ENCODE results near the gene GLOD4. TPM values are rescaled to one million over a fixed set of nuclear protein-coding genes. Genes with fewer than 3 reads are reported as not detected.
"Not testable (repeated sequence)": the region's sequence is repeated elsewhere in the genome, so short reads cannot be mapped to it uniquely, and the experiment has no call there.

The GLOD4 gene
- total RNA-seq, 1 donor from 2014 or later, result 53.4 TPM

- no peak for DNase-seq (ENCODE audit: low spot score)
- Mint-ChIP-seq H3K27me3 (ENCODE audit: low read depth) (no peaks in the 10 kb centered on the region), H3K36me3 (ENCODE audit: low read depth) (peaks cover 8% of the 10 kb centered on the region), H3K4me1 (ENCODE audit: low read depth) (peaks cover 25% of the 10 kb centered on the region), H3K9me3 (ENCODE audit: low read depth) (no peaks in the 10 kb centered on the region), H3K27ac (ENCODE audit: unreplicated experiment) (peak overlapping the region; percentile 47), H3K4me3 (ENCODE audit: unreplicated experiment) (peak overlapping the region; percentile 94)
- TF ChIP-seq, protein P1, sequence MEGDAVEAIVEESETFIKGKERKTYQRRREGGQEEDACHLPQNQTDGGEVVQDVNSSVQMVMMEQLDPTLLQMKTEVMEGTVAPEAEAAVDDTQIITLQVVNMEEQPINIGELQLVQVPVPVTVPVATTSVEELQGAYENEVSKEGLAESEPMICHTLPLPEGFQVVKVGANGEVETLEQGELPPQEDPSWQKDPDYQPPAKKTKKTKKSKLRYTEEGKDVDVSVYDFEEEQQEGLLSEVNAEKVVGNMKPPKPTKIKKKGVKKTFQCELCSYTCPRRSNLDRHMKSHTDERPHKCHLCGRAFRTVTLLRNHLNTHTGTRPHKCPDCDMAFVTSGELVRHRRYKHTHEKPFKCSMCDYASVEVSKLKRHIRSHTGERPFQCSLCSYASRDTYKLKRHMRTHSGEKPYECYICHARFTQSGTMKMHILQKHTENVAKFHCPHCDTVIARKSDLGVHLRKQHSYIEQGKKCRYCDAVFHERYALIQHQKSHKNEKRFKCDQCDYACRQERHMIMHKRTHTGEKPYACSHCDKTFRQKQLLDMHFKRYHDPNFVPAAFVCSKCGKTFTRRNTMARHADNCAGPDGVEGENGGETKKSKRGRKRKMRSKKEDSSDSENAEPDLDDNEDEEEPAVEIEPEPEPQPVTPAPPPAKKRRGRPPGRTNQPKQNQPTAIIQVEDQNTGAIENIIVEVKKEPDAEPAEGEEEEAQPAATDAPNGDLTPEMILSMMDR (IDR thresholded peaks at IDR 0.05), result no peak
Measured at GRCh38 chr17:752620-753219, 29.4 kb downstream of the GLOD4 start.

DNA sequence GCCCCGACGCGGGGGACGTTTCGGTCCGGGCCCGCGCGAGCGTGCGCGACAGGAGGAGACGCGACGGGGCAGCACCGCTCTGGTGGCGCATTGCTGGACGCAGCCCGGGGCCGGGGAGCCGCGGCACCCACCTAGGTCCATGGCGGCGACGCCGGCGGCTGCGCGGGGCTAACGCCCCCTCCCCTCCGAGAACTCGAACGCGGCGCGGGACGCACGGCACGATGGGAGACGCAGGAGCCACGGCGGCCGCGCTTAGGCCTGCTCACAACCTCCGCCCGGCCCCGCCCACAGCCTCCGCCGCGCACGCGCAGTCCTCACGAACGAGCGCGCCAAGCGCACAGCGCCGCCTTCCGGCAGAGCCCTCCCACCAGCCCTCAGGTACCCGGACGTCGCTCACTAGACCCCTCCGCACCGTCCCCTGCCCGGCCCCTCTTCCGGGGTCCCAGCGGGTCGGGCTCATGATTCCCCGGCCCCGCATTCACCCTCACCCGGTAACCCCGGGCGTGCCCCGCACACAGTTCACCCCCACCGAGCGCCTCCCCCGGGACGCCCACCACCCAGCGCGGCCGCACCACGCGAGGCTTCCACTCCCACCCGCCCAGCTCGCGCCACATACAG lies 30.0 kb downstream of the GLOD4 start, which contains the start of gene GEMIN4:
Gene GEMIN4 (minus strand): TSS at position 263 of the 618 bp plus-strand sequence. CDS start 122 bp downstream, at position 141.
- no peaks in the 10 kb centered on the region for H3K9me3 Mint-ChIP-seq (ENCODE audit: low read depth)
- peaks cover 25% of the 10 kb centered on the region for H3K4me1 Mint-ChIP-seq (ENCODE audit: low read depth)
- TF ChIP-seq, protein P1 (IDR thresholded peaks at IDR 0.05), result peak; percentile 99
- DNase-seq (ENCODE audit: low spot score), result peak; percentile 96
- H3K27ac Mint-ChIP-seq (ENCODE audit: unreplicated experiment), result peak within 1 kb of the TSS; percentile 83
- H3K4me3 Mint-ChIP-seq (ENCODE audit: unreplicated experiment), result peak within 1 kb of the TSS; percentile 94
- H3K36me3 Mint-ChIP-seq (ENCODE audit: low read depth), result peaks cover 6% of the 10 kb centered on the region
- H3K27me3 Mint-ChIP-seq (ENCODE audit: low read depth), result no peaks in the 10 kb centered on the region

DNA sequence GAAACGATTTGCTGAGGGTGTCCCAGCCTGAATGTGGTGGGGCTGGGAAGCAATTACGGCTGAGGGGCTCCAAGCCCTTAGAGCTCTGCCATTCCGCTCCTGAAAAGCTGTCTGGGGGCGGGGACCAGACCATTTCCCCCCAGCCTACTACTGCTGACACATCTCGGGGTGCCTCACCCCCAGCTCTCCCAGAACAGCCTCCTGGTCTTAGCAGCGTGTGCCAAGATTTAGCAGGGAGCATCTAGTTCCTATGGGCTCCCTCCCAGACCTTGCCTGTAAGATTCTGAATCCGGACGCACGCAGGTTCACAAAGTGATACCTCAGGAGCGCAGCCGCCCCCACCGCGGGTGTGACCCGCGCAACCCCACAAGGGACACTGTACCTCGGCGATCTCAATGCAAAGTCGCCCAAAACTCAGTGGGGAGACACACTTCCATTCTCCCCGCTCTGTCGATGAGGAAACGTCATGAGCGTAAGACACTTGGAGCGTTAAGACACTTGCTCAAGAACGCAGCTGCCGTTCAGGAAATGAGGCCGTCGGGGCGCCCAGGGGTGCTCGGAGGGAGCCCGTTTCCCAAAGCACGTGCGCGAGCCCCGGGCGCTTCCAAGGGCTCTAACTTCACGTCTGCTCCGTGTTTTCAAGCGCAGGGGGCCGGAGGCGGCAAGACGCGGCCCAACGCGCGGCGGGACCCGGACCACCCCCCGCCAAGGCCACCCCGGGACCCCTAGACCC lies 30.6 kb downstream of the GLOD4 start:
- H3K27me3 Mint-ChIP-seq (ENCODE audit: low read depth), result no peaks in the 10 kb centered on the region
- H3K27ac Mint-ChIP-seq (ENCODE audit: unreplicated experiment), result peak overlapping the region; percentile 83
- H3K4me1 Mint-ChIP-seq (ENCODE audit: low read depth), result peaks cover 25% of the 10 kb centered on the region
- peak overlapping the region; percentile 94 for H3K4me3 Mint-ChIP-seq (ENCODE audit: unreplicated experiment)
- peaks cover 5% of the 10 kb centered on the region for H3K36me3 Mint-ChIP-seq (ENCODE audit: low read depth)
- DNase-seq (ENCODE audit: low spot score), result no peak
- TF ChIP-seq, protein P1 (IDR thresholded peaks at IDR 0.05), result no peak
- H3K9me3 Mint-ChIP-seq (ENCODE audit: low read depth), result no peaks in the 10 kb centered on the region

GRCh38 chr17:750431-751037 lies 31.5 kb downstream of the GLOD4 start:
- TF ChIP-seq, protein P1 (IDR thresholded peaks at IDR 0.05), result no peak
- Mint-ChIP-seq H3K27ac (ENCODE audit: unreplicated experiment) (no peak overlapping the region), H3K27me3 (ENCODE audit: low read depth) (no peaks in the 10 kb centered on the region), H3K36me3 (ENCODE audit: low read depth) (peaks cover 5% of the 10 kb centered on the region), H3K9me3 (ENCODE audit: low read depth) (no peaks in the 10 kb centered on the region), H3K4me1 (ENCODE audit: low read depth) (peaks cover 25% of the 10 kb centered on the region), H3K4me3 (ENCODE audit: unreplicated experiment) (peak overlapping the region; percentile 94)
- DNase-seq (ENCODE audit: low spot score), result no peak

DNA sequence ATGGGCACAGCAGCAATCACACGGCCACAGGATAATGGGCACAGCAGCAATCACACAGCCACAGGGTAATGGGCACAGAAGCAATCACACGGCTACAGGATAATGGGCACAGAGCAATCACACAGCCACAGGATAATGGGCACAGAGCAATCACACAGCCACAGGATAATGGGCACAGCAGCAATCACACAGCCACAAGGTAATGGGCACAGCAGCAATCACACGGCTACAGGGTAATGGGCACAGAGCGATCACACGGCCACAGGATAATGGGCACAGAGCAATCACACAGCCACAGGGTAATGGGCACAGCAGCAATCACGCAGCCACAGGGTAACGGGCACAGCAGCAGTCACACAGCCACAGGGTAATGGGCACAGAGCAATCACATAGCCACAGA lies 32.7 kb downstream of the GLOD4 start:
- not testable (repeated sequence) for H3K36me3 Mint-ChIP-seq (ENCODE audit: low read depth); H3K27ac Mint-ChIP-seq (ENCODE audit: unreplicated experiment); DNase-seq (ENCODE audit: low spot score); H3K9me3 Mint-ChIP-seq (ENCODE audit: low read depth); H3K4me3 Mint-ChIP-seq (ENCODE audit: unreplicated experiment); H3K27me3 Mint-ChIP-seq (ENCODE audit: low read depth)
- peaks cover 25% of the 10 kb centered on the region for H3K4me1 Mint-ChIP-seq (ENCODE audit: low read depth)

GRCh38 chr17:748604-749003 lies 33.5 kb downstream of the GLOD4 start:
- peaks cover 25% of the 10 kb centered on the region for H3K4me1 Mint-ChIP-seq (ENCODE audit: low read depth)
- not testable (repeated sequence) for H3K9me3 Mint-ChIP-seq (ENCODE audit: low read depth); H3K4me3 Mint-ChIP-seq (ENCODE audit: unreplicated experiment); H3K36me3 Mint-ChIP-seq (ENCODE audit: low read depth); H3K27ac Mint-ChIP-seq (ENCODE audit: unreplicated experiment); DNase-seq (ENCODE audit: low spot score); H3K27me3 Mint-ChIP-seq (ENCODE audit: low read depth)

Data from chondrocyte (in vitro differentiated cells).